Mononuclear cell (primary cell): ENCODE measurements around the gene ZBED4. TPM values are rescaled to one million over a fixed set of nuclear protein-coding genes. Genes with fewer than 3 reads are reported as not detected.

Experiments used
- H3K27me3 ChIP-seq: 2 replicates; pipeline ENCODE4 v1.6.0; 2011; ENCODE audit warnings: low read length, control low read depth; ENCODE audit not compliant: insufficient read depth
- H3K4me1 ChIP-seq: 2 replicates; pipeline ENCODE4 v1.5.1; 2011; ENCODE audit warnings: mild to moderate bottlenecking, low read length, control low read depth; ENCODE audit not compliant: insufficient read depth
- H3K4me3 ChIP-seq: 2 replicates; pipeline ENCODE4 v1.5.1; 2011; ENCODE audit warnings: mild to moderate bottlenecking, low read length, moderate library complexity
- H3K9me3 ChIP-seq: 2 replicates; pipeline ENCODE4 v1.5.1; 2011; ENCODE audit warnings: low read depth, mild to moderate bottlenecking, control low read depth, low read length
- total RNA-seq: library from RNA; depleted of rRNA; stranded (reverse); fragments of >200 nt; gene quantifications from one replicate; pipeline ENCODE4 v1.2.3, GENCODE V29; 2012

ZBED4 gene
- total RNA-seq, 1 donor = 20.8 TPM

DNA sequence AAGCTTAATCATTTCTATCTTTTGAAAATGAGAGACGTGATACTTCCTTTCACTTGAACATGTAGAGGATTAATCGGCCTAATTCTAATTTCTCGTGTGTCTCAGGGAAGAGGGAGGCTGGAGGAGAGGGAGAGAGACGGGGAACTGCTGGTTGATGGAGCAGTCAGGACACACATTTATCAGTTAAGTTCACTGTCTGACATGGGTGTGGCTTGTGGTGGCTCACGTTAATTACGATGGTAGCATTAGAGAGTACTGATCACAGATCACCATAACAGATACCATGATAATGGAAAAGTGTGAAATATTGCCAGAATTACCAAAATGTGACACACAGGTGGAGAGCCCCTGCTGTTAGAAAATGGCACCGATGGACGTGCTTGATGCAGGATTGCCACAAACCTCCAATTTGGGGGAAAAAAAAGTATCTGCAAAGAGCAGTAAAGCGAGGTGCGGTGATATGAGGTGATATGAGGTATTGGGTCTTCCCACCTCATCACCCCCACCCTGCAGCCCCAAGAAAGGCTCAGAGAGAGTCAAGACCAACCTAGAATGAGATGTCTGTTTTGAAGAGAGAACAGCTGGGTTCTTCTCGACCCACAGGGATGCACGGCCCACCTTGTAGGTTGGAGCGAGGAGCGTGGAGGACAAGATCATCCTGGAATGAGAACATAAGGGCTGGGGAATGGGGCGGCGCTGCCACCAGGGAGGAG is 19.7 kb downstream of the ZBED4 start:
- peaks cover 4% of the 10 kb centered on the region for H3K9me3 ChIP-seq
- H3K4me3 ChIP-seq = no peak overlapping the region
- H3K4me1 ChIP-seq = peaks cover 16% of the 10 kb centered on the region
- no peaks in the 10 kb centered on the region for H3K27me3 ChIP-seq

- Histone ChIP-seq H3K9me3 (no peaks in the 10 kb centered on the region), H3K27me3 (no peaks in the 10 kb centered on the region), H3K4me1 (peaks cover 6% of the 10 kb centered on the region), H3K4me3 (no peak overlapping the region)
Observed at GRCh38 chr22:49877642-49878041, 24.0 kb downstream of the ZBED4 start.

GRCh38 chr22:49878206-49878605 is 24.6 kb downstream of the ZBED4 start:
- no peaks in the 10 kb centered on the region for H3K27me3 ChIP-seq
- no peak overlapping the region for H3K4me3 ChIP-seq
- H3K4me1 ChIP-seq = peaks cover 6% of the 10 kb centered on the region
- no peaks in the 10 kb centered on the region for H3K9me3 ChIP-seq

DNA sequence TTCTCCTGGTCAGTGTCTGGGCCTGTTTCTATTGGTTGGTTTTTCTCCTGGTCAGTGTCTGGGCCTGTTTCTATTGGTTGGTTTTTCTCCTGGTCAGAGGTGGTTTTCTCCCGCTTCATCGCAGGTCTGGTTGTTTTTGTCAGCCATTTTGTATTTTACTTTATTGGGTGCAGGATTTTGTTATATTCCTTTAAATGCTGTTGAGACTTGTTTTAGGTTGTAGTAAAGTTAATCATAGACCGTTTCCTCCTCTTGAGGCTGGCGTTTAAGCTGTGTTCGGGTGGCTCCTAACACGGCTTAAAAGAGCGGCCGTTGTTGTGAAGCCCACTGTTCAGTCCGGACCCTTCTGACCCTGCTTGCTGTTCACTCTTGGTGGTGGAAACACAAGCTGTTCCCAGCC is 26.2 kb downstream of the ZBED4 start:
- H3K4me1 ChIP-seq = peaks cover 6% of the 10 kb centered on the region
- H3K4me3 ChIP-seq = no peak overlapping the region
- no peaks in the 10 kb centered on the region for H3K9me3 ChIP-seq

DNA sequence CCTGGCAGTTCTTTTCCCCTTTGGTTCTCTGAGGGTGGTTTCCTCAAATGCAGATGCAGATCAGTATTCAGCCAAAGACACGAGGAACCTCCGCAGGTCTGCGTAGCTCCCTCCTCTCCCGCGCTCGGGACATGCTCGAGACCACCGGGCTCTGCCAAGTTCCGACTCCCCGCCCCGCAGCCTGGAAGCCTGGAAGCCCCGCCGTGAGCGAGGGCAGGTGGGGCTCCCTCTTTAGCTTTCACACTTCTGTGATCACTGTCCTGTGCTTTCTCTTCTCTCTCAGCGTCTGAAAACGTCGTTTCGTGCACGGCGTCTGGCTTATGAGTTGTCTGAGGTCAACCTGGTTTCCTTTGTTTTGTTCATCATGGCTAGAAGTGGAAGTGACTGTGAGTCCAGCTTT is 26.6 kb downstream of the ZBED4 start:
- Histone ChIP-seq H3K4me1 (peaks cover 6% of the 10 kb centered on the region), H3K4me3 (no peak overlapping the region), H3K27me3 (no peaks in the 10 kb centered on the region), H3K9me3 (no peaks in the 10 kb centered on the region)

More for the DNA sequence above, 26.2 kb downstream of the ZBED4 start:
- no peaks in the 10 kb centered on the region for H3K27me3 ChIP-seq

- Histone ChIP-seq H3K4me3 (no peak overlapping the region), H3K9me3 (no peaks in the 10 kb centered on the region), H3K27me3 (no peaks in the 10 kb centered on the region), H3K4me1 (peaks cover 6% of the 10 kb centered on the region)
Observed at GRCh38 chr22:49881856-49882255, 28.2 kb downstream of the ZBED4 start.

DNA sequence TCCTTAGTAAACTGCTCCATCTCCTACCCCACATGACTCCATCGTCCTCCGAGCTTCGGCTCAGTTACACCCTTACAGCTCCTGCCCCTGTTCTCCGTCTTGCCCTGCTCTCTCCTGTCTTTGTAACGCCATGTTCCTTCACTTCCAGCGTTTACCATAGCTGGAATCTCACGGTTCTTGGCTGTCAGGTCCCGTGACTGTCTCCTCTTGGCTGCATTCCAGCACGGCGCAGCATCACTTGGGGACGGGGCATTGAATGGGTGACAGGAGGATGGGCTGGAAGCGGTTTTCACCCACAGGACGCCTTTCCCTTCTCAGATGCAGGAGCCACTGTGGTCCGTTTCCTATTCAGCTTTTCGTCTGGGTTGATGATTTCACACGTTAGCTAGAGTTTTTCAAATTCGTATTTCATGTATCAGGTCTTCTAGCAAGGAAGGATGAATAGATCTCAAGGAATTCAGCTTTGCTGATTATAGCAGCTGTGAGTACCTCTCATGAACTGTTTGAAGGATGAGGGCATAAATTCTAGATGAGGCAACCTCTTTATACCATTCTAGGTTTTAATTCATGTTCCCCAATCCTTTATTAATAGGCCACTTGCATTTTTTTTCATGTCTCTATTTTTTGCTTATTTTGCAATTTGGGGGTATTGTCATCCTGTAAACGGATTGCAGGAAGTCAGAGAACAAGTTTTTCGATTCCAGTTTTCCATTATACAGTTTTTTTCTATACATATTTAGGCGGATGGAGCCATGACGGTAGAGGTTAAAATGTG is 29.1 kb downstream of the ZBED4 start:
- Histone ChIP-seq H3K9me3 (no peaks in the 10 kb centered on the region), H3K27me3 (no peaks in the 10 kb centered on the region), H3K4me1 (peaks cover 6% of the 10 kb centered on the region), H3K4me3 (no peak overlapping the region)

DNA sequence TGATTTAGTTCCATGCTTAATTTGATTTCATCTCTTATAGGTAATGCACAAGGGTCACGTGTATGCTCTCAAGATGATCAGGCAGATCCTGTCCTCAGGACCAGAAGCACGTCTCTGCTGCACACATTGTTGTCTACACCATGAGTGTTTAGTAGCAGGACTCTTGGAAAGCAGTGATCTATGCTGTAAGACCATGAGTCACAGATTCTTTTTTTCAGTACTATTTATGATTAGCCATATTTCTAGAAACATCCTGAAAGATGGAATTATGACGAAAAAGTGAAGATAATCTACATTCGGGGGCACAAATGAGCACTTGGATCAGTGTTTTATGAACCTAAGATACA is 29.6 kb downstream of the ZBED4 start:
- no peak overlapping the region for H3K4me3 ChIP-seq
- no peaks in the 10 kb centered on the region for H3K9me3 ChIP-seq
- no peaks in the 10 kb centered on the region for H3K27me3 ChIP-seq
- peaks cover 6% of the 10 kb centered on the region for H3K4me1 ChIP-seq

GRCh38 chr22:49884075-49884474 is 30.4 kb downstream of the ZBED4 start:
- H3K27me3 ChIP-seq = no peaks in the 10 kb centered on the region
- H3K4me1 ChIP-seq = peaks cover 6% of the 10 kb centered on the region
- no peaks in the 10 kb centered on the region for H3K9me3 ChIP-seq
- H3K4me3 ChIP-seq = no peak overlapping the region

- no peak overlapping the region for H3K4me3 ChIP-seq
- H3K4me1 ChIP-seq = peaks cover 6% of the 10 kb centered on the region
- no peaks in the 10 kb centered on the region for H3K27me3 ChIP-seq
- H3K9me3 ChIP-seq = no peaks in the 10 kb centered on the region
Observed at GRCh38 chr22:49884503-49885260, 31.0 kb downstream of the ZBED4 start.

DNA sequence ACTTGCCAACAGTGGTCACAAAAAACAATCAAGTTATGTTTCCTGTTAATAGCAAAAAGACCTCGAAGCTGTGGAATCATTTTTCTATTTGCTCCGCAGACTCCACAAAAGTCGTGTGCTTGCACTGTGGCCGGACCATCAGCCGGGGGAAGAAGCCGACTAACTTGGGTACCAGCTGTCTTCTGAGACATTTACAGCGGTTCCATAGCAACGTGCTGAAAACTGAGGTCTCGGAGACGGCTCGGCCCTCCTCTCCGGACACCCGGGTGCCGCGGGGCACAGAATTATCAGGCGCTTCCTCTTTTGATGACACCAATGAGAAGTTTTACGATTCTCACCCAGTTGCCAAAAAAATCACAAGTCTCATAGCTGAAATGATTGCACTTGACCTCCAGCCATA is 31.6 kb downstream of the ZBED4 start:
- H3K9me3 ChIP-seq = no peaks in the 10 kb centered on the region
- no peak overlapping the region for H3K4me3 ChIP-seq
- no peaks in the 10 kb centered on the region for H3K27me3 ChIP-seq
- peaks cover 2% of the 10 kb centered on the region for H3K4me1 ChIP-seq

- no peaks in the 10 kb centered on the region for H3K4me1 ChIP-seq
- no peak overlapping the region for H3K4me3 ChIP-seq
- no peaks in the 10 kb centered on the region for H3K27me3 ChIP-seq
- no peaks in the 10 kb centered on the region for H3K9me3 ChIP-seq
Observed at GRCh38 chr22:49885881-49886280, 32.2 kb downstream of the ZBED4 start.

GRCh38 chr22:49886346-49887063 is 32.9 kb downstream of the ZBED4 start:
- Histone ChIP-seq H3K27me3 (no peaks in the 10 kb centered on the region), H3K4me3 (no peak overlapping the region), H3K9me3 (no peaks in the 10 kb centered on the region)

DNA sequence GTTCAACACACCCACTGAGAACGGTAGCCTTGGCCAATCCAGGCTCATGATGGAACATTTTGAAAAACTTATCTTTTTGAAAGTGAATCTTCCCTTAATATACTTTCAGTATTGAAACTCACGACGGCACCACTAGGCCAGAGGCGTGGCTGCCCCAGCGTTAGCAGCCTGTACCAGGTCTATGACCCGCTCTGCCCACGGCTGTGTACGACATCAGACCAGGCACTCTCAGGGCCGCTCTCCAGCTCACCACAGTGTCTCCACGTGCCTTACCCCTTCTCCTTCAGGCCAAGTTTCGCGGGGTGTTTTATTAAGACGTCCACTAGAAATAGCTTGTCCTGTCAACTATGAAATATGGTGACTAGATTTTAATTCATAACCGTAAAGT is 33.4 kb downstream of the ZBED4 start:
- no peaks in the 10 kb centered on the region for H3K9me3 ChIP-seq

More at GRCh38 chr22:49886346-49887063, 32.9 kb downstream of the ZBED4 start:
- H3K4me1 ChIP-seq = no peaks in the 10 kb centered on the region

DNA sequence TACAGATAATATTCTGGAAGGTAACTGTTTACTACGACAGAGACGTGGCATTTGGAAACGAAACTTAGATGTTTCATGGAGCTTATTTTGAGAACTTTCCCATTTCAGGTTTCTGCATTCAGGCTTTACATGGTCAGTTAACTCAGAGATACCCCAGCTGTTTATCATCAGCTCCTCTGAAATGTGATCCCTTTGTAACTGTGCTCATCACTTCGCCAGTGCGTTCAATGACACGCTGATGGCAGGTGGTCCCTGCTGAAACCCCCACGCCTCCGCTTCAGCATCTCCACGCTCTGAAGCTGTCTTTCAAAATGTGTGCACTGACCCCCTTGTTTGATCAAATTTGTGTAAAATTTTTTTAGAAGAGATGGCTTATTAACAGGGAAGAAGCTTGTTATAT is 34.1 kb downstream of the ZBED4 start:
- H3K27me3 ChIP-seq = no peaks in the 10 kb centered on the region
- H3K9me3 ChIP-seq = no peaks in the 10 kb centered on the region
- no peaks in the 10 kb centered on the region for H3K4me1 ChIP-seq
- H3K4me3 ChIP-seq = no peak overlapping the region

More for the DNA sequence above, 33.4 kb downstream of the ZBED4 start:
- Histone ChIP-seq H3K27me3 (no peaks in the 10 kb centered on the region), H3K4me1 (no peaks in the 10 kb centered on the region), H3K4me3 (no peak overlapping the region)
